Vagina (tissue), 2 donors: ENCODE data around the gene TNFRSF1B.

ENCODE experiments used
- CTCF ChIP-seq, 3 experiments: fragments of 450-650 bp in 2 of 3; fragments of 200-600 bp in 1 of 3; sonication (generic) in 1 of 3; IDR thresholded peaks; one replicate each; pipeline ENCODE4 v1.5.1; 2017 to 2019; ENCODE audit warnings: antibody characterized with exemption in 3 of 3, mild to moderate bottlenecking in 2 of 3, moderate library complexity in 2 of 3
- POLR2AphosphoS5 ChIP-seq, 2 donors: sonication (generic); formaldehyde crosslinking; IDR thresholded peaks; one replicate each; pipeline ENCODE4 v1.9.0; 2017; ENCODE audit warnings: antibody characterized with exemption in 2 of 2, mild to moderate bottlenecking in 2 of 2, low read depth in 1 of 2; ENCODE audit not compliant: insufficient read depth in 1 of 2

GRCh38 chr1:12194666-12195216 lies 27.9 kb downstream of the TNFRSF1B start:
- no peak for TF ChIP-seq CTCF (IDR thresholded peaks at IDR 0.05)
- TF ChIP-seq POLR2AphosphoS5 (IDR thresholded peaks at IDR 0.05; ENCODE audit: insufficient read depth in 1 of 2, low read depth in 1 of 2): no peak
